Right lobe of liver (tissue), 6 donors: ENCODE results near the gene TSHZ1. TPM values are rescaled to one million over a fixed set of nuclear protein-coding genes. Genes with fewer than 3 reads are reported as not detected.

Source experiments
- ATAC-seq, 4 donors: fragments of 200-7000 bp; cut with Tn5 transposase; one replicate each; pipeline ENCODE4 v1.9.1; 2020; ENCODE audit warnings: mild to moderate bottlenecking in 4 of 4, moderate library complexity in 4 of 4
- DNase-seq, 3 donors: peaks; one replicate each; pipeline ENCODE4 v3.0.0-alpha.2; 2020
- H3K27ac ChIP-seq, 3 donors: fragments of 200-600 bp; one replicate each; pipeline ENCODE4 v1.8.0; 2022
- H3K27me3 ChIP-seq, 2 donors: fragments of 200-600 bp; one replicate each; pipeline ENCODE4 v1.8.0; 2022
- H3K36me3 ChIP-seq, 4 donors: fragments of 200-600 bp; sonication (generic) in 1 of 4; one replicate each; pipeline versions ENCODE4 v1.5.1 to v1.8.0; 2017 to 2022; ENCODE audit warnings: control low read depth in 1 of 4
- H3K4me1 ChIP-seq, 4 donors: fragments of 200-600 bp; sonication (generic) in 1 of 4; one replicate each; pipeline versions ENCODE4 v1.5.1 to v1.8.0; 2017 to 2022; ENCODE audit warnings: control low read depth in 1 of 4
- H3K4me3 ChIP-seq, 3 donors: fragments of 200-600 bp; one replicate each; pipeline ENCODE4 v1.8.0; 2022
- H3K9me3 ChIP-seq, 4 donors: fragments of 200-600 bp; sonication (generic) in 1 of 4; one replicate each; pipeline versions ENCODE4 v1.5.1 to v1.8.0; 2017 to 2022; ENCODE audit warnings: control low read depth in 1 of 4
- CTCF ChIP-seq, 4 donors: fragments of 200-600 bp in 3 of 4; fragments of 450-650 bp in 1 of 4; IDR thresholded peaks; one replicate each; pipeline versions ENCODE4 v1.5.1 to v1.8.0; 2016 to 2022; ENCODE audit warnings: antibody characterized with exemption in 4 of 4, mild to moderate bottlenecking in 2 of 4
- POLR2A ChIP-seq: fragments of 450-650 bp; IDR thresholded peaks from one replicate; pipeline ENCODE4 v1.6.1; 2017; ENCODE audit warnings: antibody characterized with exemption, mild to moderate bottlenecking
- WGBS: methylation state at CpG from one replicate; pipeline ENCODE4 v1.1.6; 2018; ENCODE audit warnings: low coverage, low lambda C conversion rate; ENCODE audit not compliant: insufficient coverage; ENCODE audit errors: missing lambda C conversion rate; 5-methylcytosine and 5-hydroxymethylcytosine counted together
- intact Hi-C, 2 donors: fragments of 100-400 bp; cut with DNase I; formaldehyde crosslinking; loops; one replicate each; pipeline versions ENCODE4 v1.11.2 to v1.14.1; 2022
- total RNA-seq, 6 experiments: library from RNA; depleted of rRNA in 2 of 6; stranded (reverse); fragments of >200 nt in 2 of 6; fragmentation: NEBNext Ultra II Directional in 3 of 6; extraction: Animal tissue kit (Norgen Biotek cat#: 25700) in 3 of 6; gene quantifications; one replicate each; pipeline versions ENCODE4 v1.1.0 to v1.2.4, GENCODE V29; 2016 to 2023
- donor health status: DM: no; HTN: yes; CAD: no.
- donor health status: DM: no; HTN: no; CAD: no.
- donor health status: DM: no; HTN: no; CAD: no.
- donor health status: DM: no; HTN: yes; CAD: no.
- donor health status: DM: no; HTN: yes; CAD: no.

TSHZ1 gene
- total RNA-seq, 6 experiments from 2014 or later, result 6.4 to 13.3 (median 9.6) TPM

- no peak for ATAC-seq
- TF ChIP-seq POLR2A (no peak), CTCF (IDR thresholded peaks at IDR 0.05) (no peak)
- Histone ChIP-seq H3K4me1 (no peaks in the 10 kb centered on the region), H3K36me3 (no peaks in the 10 kb centered on the region), H3K27me3 (no peaks in the 10 kb centered on the region), H3K9me3 (no peaks in the 10 kb centered on the region), H3K4me3 (no peak overlapping the region), H3K27ac (no peak overlapping the region)
- DNase-seq, result no peak
- intact Hi-C loops, result no loop called here
- WGBS, result 63% methylated on average over 19 of the region's 33 CpGs
Observed at GRCh38 chr18:75167759-75168618, 42.6 kb upstream of the TSHZ1 start.

GRCh38 chr18:75168619-75169018, 42.0 kb upstream of the TSHZ1 start:
- no peak overlapping the region for H3K4me3 ChIP-seq
- no peak overlapping the region for H3K27ac ChIP-seq
- H3K27me3 ChIP-seq, result no peaks in the 10 kb centered on the region
- H3K4me1 ChIP-seq, result no peaks in the 10 kb centered on the region
- WGBS, result 67% methylated on average over 7 of the region's 7 CpGs
- H3K9me3 ChIP-seq, result no peaks in the 10 kb centered on the region
- no peak for ATAC-seq
- TF ChIP-seq CTCF (IDR thresholded peaks at IDR 0.05), result no peak
- TF ChIP-seq POLR2A, result no peak
- no peaks in the 10 kb centered on the region for H3K36me3 ChIP-seq
- DNase-seq, result no peak
- intact Hi-C loops, result no loop called here

GRCh38 chr18:75169411-75169810, 41.2 kb upstream of the TSHZ1 start:
- ATAC-seq, result no peak
- Histone ChIP-seq H3K4me1 (no peaks in the 10 kb centered on the region), H3K9me3 (no peaks in the 10 kb centered on the region), H3K36me3 (no peaks in the 10 kb centered on the region), H3K27me3 (no peaks in the 10 kb centered on the region), H3K4me3 (no peak overlapping the region), H3K27ac (no peak overlapping the region)
- WGBS, result 82% methylated on average over 9 of the region's 9 CpGs
- DNase-seq, result no peak
- no peak for TF ChIP-seq POLR2A
- TF ChIP-seq CTCF (IDR thresholded peaks at IDR 0.05), result no peak
- intact Hi-C loops, result no loop called here

- 82% methylated on average over 11 of the region's 34 CpGs for WGBS
- no peaks in the 10 kb centered on the region for H3K27me3 ChIP-seq
- H3K4me1 ChIP-seq, result no peaks in the 10 kb centered on the region
- TF ChIP-seq CTCF (IDR thresholded peaks at IDR 0.05) (no peak), POLR2A (no peak)
- ATAC-seq (peak in 3 of 4 donors; percentile 26 to 56 (median 41)), DNase-seq (no peak)
- H3K9me3 ChIP-seq, result no peaks in the 10 kb centered on the region
- intact Hi-C loops, result loop anchor here in 1 of 2 donors (10.0 kb wide), 1 partner anchor 435 kb away; no protein-coding TSS in a partner anchor
- H3K36me3 ChIP-seq, result no peaks in the 10 kb centered on the region
- no peak overlapping the region for H3K4me3 ChIP-seq
- H3K27ac ChIP-seq, result no peak overlapping the region
Observed at GRCh38 chr18:75170022-75170789, 40.4 kb upstream of the TSHZ1 start.
